K562 (cell line): ENCODE data around the gene SHB. TPM values are rescaled to one million over a fixed set of nuclear protein-coding genes. Genes with fewer than 3 reads are reported as not detected.

Source experiments
- ADNP ChIP-seq: fragments of 200-800 bp; sonication (Bioruptor generic); IDR thresholded peaks from 2 replicates; pipeline ENCODE4 v1.6.1; 2016; ENCODE audit warnings: missing genetic modification characterization, missing compliant biosample characterization
- FOSL1 ChIP-seq: fragments of 200-800 bp; sonication (Bioruptor generic); conservative IDR thresholded peaks from 2 replicates; pipeline ENCODE4 v1.6.1; 2016; ENCODE audit warnings: missing genetic modification characterization, missing compliant biosample characterization
- FOXJ3 ChIP-seq: sonication (generic); formaldehyde crosslinking; IDR thresholded peaks from 2 replicates; pipeline ENCODE4 v1.4.0; 2020; ENCODE audit warnings: mild to moderate bottlenecking, missing genetic modification reagents
- IFI16 ChIP-seq: fragments of 250-450 bp; sonication (Bioruptor Pico); IDR thresholded peaks from 2 replicates; pipeline ENCODE4 v2.1.2; 2022; ENCODE audit warnings: mild to moderate bottlenecking, inconsistent platforms
- KAT2B ChIP-seq: IDR thresholded peaks from one replicate; pipeline ENCODE4 v1.6.1; 2012; ENCODE audit warnings: low read depth, mild to moderate bottlenecking, control low read depth, inconsistent platforms, low read length, moderate library complexity
- KHSRP ChIP-seq: fragments of 450-650 bp; IDR thresholded peaks from 2 replicates; pipeline ENCODE4 v1.6.1; 2017
- MCM2 ChIP-seq: fragments of 450-650 bp; IDR thresholded peaks from 2 replicates; pipeline ENCODE4 v1.6.1; 2017; ENCODE audit warnings: low read depth, mild to moderate bottlenecking
- NFE2L1 ChIP-seq: fragments of 450-650 bp; IDR thresholded peaks from 2 replicates; pipeline ENCODE4 v1.6.1; 2016; ENCODE audit warnings: missing genetic modification characterization, low read depth, mild to moderate bottlenecking, missing compliant biosample characterization, moderate library complexity, borderline replicate concordance
- PTTG1 ChIP-seq: fragments of 450-650 bp; IDR thresholded peaks from 2 replicates; pipeline ENCODE4 v1.6.1; 2016; ENCODE audit warnings: low read depth, mild to moderate bottlenecking, missing genetic modification characterization, missing compliant biosample characterization
- REST ChIP-seq, 2 experiments: fragments of 450-650 bp; formaldehyde crosslinking in 1 of 2; IDR thresholded peaks; 2 replicates each; pipeline versions ENCODE4 v1.4.0 to v1.6.1; 2014 to 2020; ENCODE audit warnings: mild to moderate bottlenecking in 2 of 2, borderline replicate concordance in 1 of 2, low read depth in 1 of 2
- SIN3A ChIP-seq, 2 experiments: fragments of 150-350 bp in 1 of 2; IDR thresholded peaks; 2 replicates each; pipeline ENCODE4 v1.6.1; 2011 to 2016; ENCODE audit warnings: borderline replicate concordance in 2 of 2, low read depth in 2 of 2, low read length in 2 of 2, mild to moderate bottlenecking in 2 of 2, moderate library complexity in 2 of 2; ENCODE audit not compliant: control insufficient read depth in 1 of 2
- SMARCA5 ChIP-seq: fragments of 450-650 bp; IDR thresholded peaks from 2 replicates; pipeline ENCODE4 v1.6.1; 2016
- ZBTB26 ChIP-seq: fragments of 450-650 bp; formaldehyde crosslinking; IDR thresholded peaks from 2 replicates; pipeline ENCODE4 v1.4.0; 2022; ENCODE audit warnings: missing genetic modification characterization
- ZMIZ1 ChIP-seq, 2 experiments: fragments of 150-350 bp in 1 of 2; IDR thresholded peaks; 2 replicates each; pipeline ENCODE4 v1.6.1; 2012 to 2016; ENCODE audit warnings: low read depth in 2 of 2, low read length in 2 of 2, mild to moderate bottlenecking in 1 of 2, moderate library complexity in 1 of 2
- ZNF134 ChIP-seq: fragments of 250-450 bp; sonication (Bioruptor Pico); conservative IDR thresholded peaks from 2 replicates; pipeline ENCODE4 v1.4.0; 2020
- ZNF212 ChIP-seq: fragments of 450-650 bp; formaldehyde crosslinking; IDR thresholded peaks from 2 replicates; pipeline ENCODE4 v1.4.0; 2020; ENCODE audit warnings: mild to moderate bottlenecking
- ZNF316 ChIP-seq: fragments of 450-650 bp; IDR thresholded peaks from 2 replicates; pipeline ENCODE4 v1.6.1; 2016
- polyA plus RNA-seq, 8 experiments: library from polyadenylated mRNA; depleted of rRNA in 4 of 8; stranded (reverse) in 5 of 8; unstranded in 3 of 8; fragments of >200 nt; fragmentation: Nextera tagmentation in 2 of 8; fragmentation: Illumina TruSeq in 1 of 8; extraction: Ambion mirVana in 2 of 8; extraction: Trizol in 1 of 8; gene quantifications; 2 replicates each; pipeline versions ENCODE4 v1.2.1 to v1.2.3, GENCODE V29; 2011 to 2014; ENCODE audit warnings: inconsistent platforms in 1 of 8, missing spikeins in 1 of 8
- total RNA-seq, 7 experiments: library from RNA; depleted of rRNA in 6 of 7; stranded (reverse); fragments of >200 nt in 6 of 7; fragmentation: Illumina TruSeq in 2 of 7; extraction: Trizol in 2 of 7; gene quantifications; 2 replicates each; pipeline versions ENCODE4 v1.2.1 to v1.2.3, GENCODE V29; 2011 to 2021; ENCODE audit warnings: low replicate concordance in 1 of 7

The SHB gene
- total and polyA plus RNA-seq, 9 of the 15 experiments (the other 6 are each of a cell fraction or from before 2014, with no cell fraction given) = 0.78 to 16.0 (median 5.3) TPM

- TF ChIP-seq ZNF212 = no peak
- no peak for TF ChIP-seq ZNF134 (CRISPR knock-in tag)
- no peak for TF ChIP-seq KAT2B
- no peak for TF ChIP-seq REST (IDR thresholded peaks at IDR 0.05; ENCODE audit: borderline replicate concordance)
- TF ChIP-seq REST (CRISPR knock-in tag; IDR thresholded peaks at IDR 0.05; ENCODE audit: low read depth) = no peak
- TF ChIP-seq FOXJ3 = no peak
- TF ChIP-seq SMARCA5 = no peak
- 0 out of 4 replicates have a peak, but pooled peaks of 1 of the 2 experiments have one; percentile 3 for TF ChIP-seq SIN3A (IDR thresholded peaks at IDR 0.05; ENCODE audit: borderline replicate concordance in 2 of 2, control insufficient read depth in 1 of 2, low read depth in 2 of 2, low read length in 2 of 2)
- TF ChIP-seq PTTG1 (tag) = no peak
- TF ChIP-seq ADNP (tag) = 0 out of 2 replicates have a peak, but pooled peaks have one; percentile 42
- no peak for TF ChIP-seq IFI16
- TF ChIP-seq ZNF316 = no peak
- TF ChIP-seq NFE2L1 = no peak
- TF ChIP-seq ZBTB26 = no peak
- TF ChIP-seq KHSRP = no peak
- no peak for TF ChIP-seq ZMIZ1 (IDR thresholded peaks at IDR 0.05; ENCODE audit: low read depth in 2 of 2, low read length in 2 of 2)
- no peak for TF ChIP-seq MCM2
- 0 out of 2 replicates have a peak, but pooled peaks have one; percentile 19 for TF ChIP-seq FOSL1
These were observed 39.3 kb upstream of the SHB start (continued) for GRCh38 chr9:38108326-38108725.
